IMR-90 (cell line): Measurements from ENCODE around the gene MAPK8IP3. TPM values are rescaled to one million over a fixed set of nuclear protein-coding genes. Genes with fewer than 3 reads are reported as not detected.

ENCODE experiments used
- ATAC-seq: fragments of 200-7000 bp; cut with Tn5 transposase; 2 replicates; pipeline ENCODE4 v1.9.1; 2020; ENCODE audit warnings: low read depth, mild to moderate bottlenecking, moderate library complexity
- BruUV-seq: library from RNA; stranded (reverse); fragments of 400-500 nt; replicated peaks from 2 replicates; lab custom pipeline; 2021; lab: Mats Ljungman, UMichigan
- CTCF ChIA-PET: fragments of 300-600 bp; formaldehyde crosslinking; extraction: SDS; loops from one replicate; lab custom pipeline; 2021; ENCODE audit warnings: antibody characterized with exemption; lab: Yijun Ruan, JAX
- POLR2A ChIA-PET: fragments of 300-600 bp; sonication (Branson Sonifier 250); formaldehyde crosslinking; loops from one replicate; lab custom pipeline; 2022; ENCODE audit warnings: antibody characterized with exemption; ENCODE audit not compliant: unreplicated experiment; lab: Charles Lee
- DNase-seq: peaks from one replicate; pipeline ENCODE4 v3.0.0; 2013
- H2AFZ ChIP-seq: replicated peaks from 2 replicates; pipeline ENCODE3; 2013; ENCODE audit warnings: low read length, mild to moderate bottlenecking; ENCODE audit not compliant: poor library complexity
- H2AK5ac ChIP-seq: 2 replicates; pipeline ENCODE4 v1.6.1; 2013; ENCODE audit warnings: low read depth, low read length, inconsistent platforms
- H2AK9ac ChIP-seq: replicated peaks from 2 replicates; pipeline ENCODE3; 2013; ENCODE audit warnings: mild to moderate bottlenecking, low read depth, low read length, moderate library complexity; ENCODE audit not compliant: poor library complexity
- H2BK120ac ChIP-seq: 2 replicates; pipeline ENCODE4 v1.6.1; 2013; ENCODE audit warnings: low read depth, low read length, inconsistent platforms
- H2BK15ac ChIP-seq: 3 replicates; pipeline ENCODE4 v1.6.1; 2013; ENCODE audit warnings: low read depth, low read length, inconsistent platforms
- H2BK20ac ChIP-seq: 2 replicates; pipeline ENCODE4 v1.6.1; 2013; ENCODE audit warnings: low read depth, mild to moderate bottlenecking, inconsistent platforms, low read length, moderate library complexity
- H2BK5ac ChIP-seq: 2 replicates; pipeline ENCODE4 v1.6.1; 2013; ENCODE audit warnings: mild to moderate bottlenecking, low read depth, low read length, inconsistent platforms; ENCODE audit not compliant: poor library complexity, severe bottlenecking
- H3K14ac ChIP-seq: replicated peaks from 2 replicates; pipeline ENCODE4 v1.6.1; 2013; ENCODE audit warnings: low read depth, low read length, inconsistent platforms
- H3K18ac ChIP-seq: 2 replicates; pipeline ENCODE4 v1.6.1; 2013; ENCODE audit warnings: low read depth, low read length, control low read depth
- H3K23ac ChIP-seq: 2 replicates; pipeline ENCODE4 v1.6.1; 2013; ENCODE audit warnings: low read depth, low read length, inconsistent platforms
- H3K27ac ChIP-seq: 2 replicates; pipeline ENCODE4 v1.5.1; 2013; ENCODE audit warnings: mild to moderate bottlenecking, control low read depth, low read length; ENCODE audit not compliant: insufficient read depth
- H3K27me3 ChIP-seq: 2 replicates; pipeline ENCODE4 v1.6.1; 2013; ENCODE audit warnings: low read length; ENCODE audit not compliant: control insufficient read depth, insufficient read depth
- H3K36me3 ChIP-seq: 2 replicates; pipeline ENCODE4 v1.6.1; 2013; ENCODE audit warnings: low read length, mixed read lengths; ENCODE audit not compliant: control insufficient read depth, insufficient read depth
- H3K4ac ChIP-seq: 2 replicates; pipeline ENCODE4 v1.6.1; 2013; ENCODE audit warnings: low read depth, low read length, inconsistent platforms
- H3K4me1 ChIP-seq: 2 replicates; pipeline ENCODE4 v1.6.1; 2013; ENCODE audit warnings: low read length, mixed read lengths; ENCODE audit not compliant: control insufficient read depth, insufficient read depth
- H3K4me2 ChIP-seq: 2 replicates; pipeline ENCODE4 v1.6.1; 2013; ENCODE audit warnings: low read depth, mild to moderate bottlenecking, control low read depth, low read length, moderate library complexity
- H3K4me3 ChIP-seq: 2 replicates; pipeline ENCODE4 v1.5.1; 2013; ENCODE audit warnings: low read depth, mild to moderate bottlenecking, control low read depth, low read length, moderate library complexity; ENCODE audit not compliant: insufficient read depth
- H3K56ac ChIP-seq: 2 replicates; pipeline ENCODE4 v1.6.1; 2013; ENCODE audit warnings: low read length, inconsistent platforms; ENCODE audit not compliant: insufficient read depth; ENCODE audit errors: extremely low read depth
- H3K79me1 ChIP-seq, 2 experiments: 2 replicates each; pipeline ENCODE4 v1.6.1; 2013; ENCODE audit warnings: low read length in 2 of 2, inconsistent platforms in 1 of 2, low read depth in 1 of 2
- H3K9ac ChIP-seq: 2 replicates; pipeline ENCODE4 v1.6.1; 2013; ENCODE audit warnings: low read depth, low read length, control low read depth
- H3K9me1 ChIP-seq: 2 replicates; pipeline ENCODE4 v1.6.1; 2013; ENCODE audit warnings: low read length, inconsistent platforms; ENCODE audit not compliant: insufficient read depth
- H3K9me3 ChIP-seq: 2 replicates; pipeline ENCODE4 v1.6.1; 2013; ENCODE audit warnings: low read length; ENCODE audit not compliant: control insufficient read depth, insufficient read depth
- H4K20me1 ChIP-seq: 2 replicates; pipeline ENCODE4 v1.6.1; 2013; ENCODE audit warnings: low read length, inconsistent platforms; ENCODE audit not compliant: insufficient read depth
- H4K5ac ChIP-seq: 2 replicates; pipeline ENCODE4 v1.6.1; 2013; ENCODE audit warnings: mild to moderate bottlenecking, low read depth, low read length, control low read depth
- H4K8ac ChIP-seq, 2 experiments: 2 replicates each; pipeline ENCODE4 v1.6.1; 2013; ENCODE audit warnings: low read depth in 2 of 2, low read length in 2 of 2, control low read depth in 1 of 2, inconsistent platforms in 1 of 2
- H4K91ac ChIP-seq: 2 replicates; pipeline ENCODE4 v1.6.1; 2013; ENCODE audit warnings: low read depth, low read length, inconsistent platforms; ENCODE audit not compliant: insufficient read depth
- BHLHE40 ChIP-seq: fragments of 150-350 bp; IDR thresholded peaks from 2 replicates; pipeline ENCODE4 v1.6.1; 2016; ENCODE audit warnings: mild to moderate bottlenecking, low read depth, low read length
- CEBPB ChIP-seq: IDR thresholded peaks from 2 replicates; pipeline ENCODE4 v1.6.1; 2012; ENCODE audit warnings: low read depth, low read length, improper control_type of control experiment
- CHD1 ChIP-seq: IDR thresholded peaks from 2 replicates; pipeline ENCODE4 v1.6.1; 2012; ENCODE audit warnings: low read depth, low read length, improper control_type of control experiment
- CTCF ChIP-seq: conservative IDR thresholded peaks from 2 replicates; pipeline ENCODE4 v1.5.1; 2012; ENCODE audit warnings: mild to moderate bottlenecking, low read depth, low read length, improper control_type of control experiment
- ELK1 ChIP-seq: fragments of 150-350 bp; IDR thresholded peaks from 2 replicates; pipeline ENCODE4 v1.6.1; 2016; ENCODE audit warnings: low read depth, mild to moderate bottlenecking, low read length, moderate library complexity, borderline replicate concordance
- FOS ChIP-seq: fragments of 150-350 bp; IDR thresholded peaks from 2 replicates; pipeline ENCODE4 v1.6.1; 2016; ENCODE audit warnings: low read depth, low read length
- MAFK ChIP-seq: IDR thresholded peaks from 2 replicates; pipeline ENCODE4 v1.6.1; 2012; ENCODE audit warnings: low read depth, low read length, improper control_type of control experiment
- MAZ ChIP-seq: IDR thresholded peaks from 2 replicates; pipeline ENCODE4 v1.6.1; 2012; ENCODE audit warnings: low read depth, mild to moderate bottlenecking, low read length, improper control_type of control experiment, moderate library complexity, borderline replicate concordance
- MXI1 ChIP-seq: IDR thresholded peaks from 2 replicates; pipeline ENCODE4 v1.6.1; 2012; ENCODE audit warnings: low read depth, mild to moderate bottlenecking, low read length, moderate library complexity, borderline replicate concordance
- NFE2L2 ChIP-seq: fragments of 150-350 bp; IDR thresholded peaks from 2 replicates; pipeline ENCODE4 v1.6.1; 2016; ENCODE audit warnings: low read depth, mild to moderate bottlenecking, low read length
- POLR2A ChIP-seq: IDR thresholded peaks from 2 replicates; pipeline ENCODE4 v1.6.1; 2012; ENCODE audit warnings: mild to moderate bottlenecking, low read depth, low read length
- RAD21 ChIP-seq: IDR thresholded peaks from 2 replicates; pipeline ENCODE4 v1.6.1; 2012; ENCODE audit warnings: low read length, improper control_type of control experiment
- RCOR1 ChIP-seq: IDR thresholded peaks from 2 replicates; pipeline ENCODE4 v1.6.1; 2012; ENCODE audit warnings: mild to moderate bottlenecking, low read length, improper control_type of control experiment; ENCODE audit not compliant: insufficient replicate concordance
- SMC3 ChIP-seq: fragments of 150-350 bp; IDR thresholded peaks from 2 replicates; pipeline ENCODE4 v1.6.1; 2016; ENCODE audit warnings: low read depth, mild to moderate bottlenecking, antibody characterized with exemption, low read length, moderate library complexity
- WGBS, 2 experiments: methylation state at CpG; one replicate each; pipeline versions ENCODE4 v1.1.5 to v1.1.7; 2013; ENCODE audit warnings: missing lambda C conversion rate in 2 of 2; ENCODE audit not compliant: insufficient read length in 1 of 2; ENCODE audit errors: extremely low coverage in 2 of 2; 5-methylcytosine and 5-hydroxymethylcytosine counted together
- dilution Hi-C: fragments of 300-500 bp; cut with HindIII; formaldehyde crosslinking; loops from one replicate; pipeline ENCODE4 v1.14.3; 2018; ENCODE audit warnings: low sequenced_read_pairs; ENCODE audit not compliant: unreplicated experiment
- in situ Hi-C: fragments of 300-500 bp; cut with MboI; formaldehyde crosslinking; loops from 3 replicates; pipeline ENCODE4 v1.14.3; 2019; ENCODE audit warnings: low sequenced_read_pairs, inconsistent platforms, mixed read lengths
- intact Hi-C: fragments of 100-400 bp; cut with micrococcal nuclease; formaldehyde crosslinking; loops from 2 replicates; pipeline ENCODE4 v1.10.0; 2022
- polyA plus RNA-seq, 3 experiments: library from polyadenylated mRNA; depleted of rRNA; stranded (reverse); fragments of >200 nt; gene quantifications; 2 replicates each; pipeline ENCODE4 v1.2.3, GENCODE V29; 2012; ENCODE audit warnings: low replicate concordance in 1 of 3
- total RNA-seq: library from RNA; depleted of rRNA; stranded (reverse); fragments of >200 nt; gene quantifications from 2 replicates; pipeline ENCODE4 v1.2.3, GENCODE V29; 2012

The MAPK8IP3 gene
- total and polyA plus RNA-seq, 2 of the 4 experiments (the other 2 are of a cell fraction) = 17.0 to 69.1 TPM

- in situ Hi-C loops = no loop called here
- Histone ChIP-seq H3K9ac (peak overlapping the region; percentile 88), H3K18ac (no peak overlapping the region), H3K9me3 (no peaks in the 10 kb centered on the region), H2BK5ac (peak overlapping the region; percentile 27), H3K4ac (peak overlapping the region; percentile 85), H3K27ac (peak overlapping the region; percentile 85), H4K5ac (peak overlapping the region; percentile 53; the same call in 1 of the 2 replicates), H2AK5ac (peak overlapping the region; percentile 93), H4K20me1 (peaks cover 28% of the 10 kb centered on the region), H3K36me3 (peaks cover 33% of the 10 kb centered on the region), H3K27me3 (no peaks in the 10 kb centered on the region), H2AFZ (peak overlapping the region; percentile 94), H2AK9ac (peak overlapping the region; percentile 94), H3K9me1 (0 out of 2 replicates have a peak, but pooled peaks cover 3% of the 10 kb centered on the region), H3K4me1 (peaks cover 13% of the 10 kb centered on the region), H2BK15ac (no peak overlapping the region), H4K8ac (peak overlapping the region; percentile 35 to 92; a peak in 2 of 4 replicates), H3K14ac (no peak overlapping the region), H3K79me1 (peaks cover 12 to 49% of the 10 kb centered on the region in 2 experiments), H3K4me3 (peak overlapping the region; percentile 93), H2BK120ac (no peak overlapping the region), H4K91ac (no peak overlapping the region), H3K56ac (no peak overlapping the region), H3K23ac (peak overlapping the region; percentile 10), H2BK20ac (no peak overlapping the region), H3K4me2 (peak overlapping the region; percentile 90)
- intact Hi-C loops = no loop called here
- ChIA-PET POLR2A (no interaction called here), CTCF (no interaction called here)
- dilution Hi-C loops = no loop called here
- no peak for ATAC-seq
- no peak for DNase-seq
- 10% methylated on average over 10 of the region's 22 CpGs; no CpG with 5 or more reads in 1 of the 2 experiments for WGBS, 2 experiments
- TSS peak; percentile 86 for BruUV-seq
- TF ChIP-seq RCOR1 (no peak), MAZ (no peak), FOS (no peak), NFE2L2 (no peak), BHLHE40 (no peak), CEBPB (no peak), ELK1 (no peak), MAFK (no peak), MXI1 (no peak), CTCF (no peak), POLR2A (no peak), RAD21 (no peak), SMC3 (no peak), CHD1 (no peak)
These were observed 65.9 kb downstream of the MAPK8IP3 start for GRCh38 chr16:1771864-1772361.
